ENCODE data around the gene ZBTB7C.

ZBTB7C gene

GRCh38 chr18:48037481-48038271 is 371.5 kb downstream of the ZBTB7C start:
- DNase-seq (ENCODE audit: low read depth in 3 of 3) = no peak

- no peak for DNase-seq (ENCODE audit: low read depth in 3 of 3)
These were observed 372.4 kb downstream of the ZBTB7C start for GRCh38 chr18:48036641-48037421.

- no peak for DNase-seq (ENCODE audit: low read depth in 3 of 3)
These were observed 373.0 kb downstream of the ZBTB7C start for GRCh38 chr18:48036226-48036625.

GRCh38 chr18:48035556-48035860 is 373.7 kb downstream of the ZBTB7C start:
- DNase-seq (ENCODE audit: low read depth in 3 of 3) = no peak

GRCh38 chr18:48034651-48035555 is 374.3 kb downstream of the ZBTB7C start:
- no peak for DNase-seq (ENCODE audit: low read depth in 3 of 3)

- no peak for DNase-seq (ENCODE audit: low read depth in 3 of 3)
These were observed 375.2 kb downstream of the ZBTB7C start for GRCh38 chr18:48033790-48034650.

GRCh38 chr18:48032876-48033789 is 376.1 kb downstream of the ZBTB7C start:
- no peak for DNase-seq (ENCODE audit: low read depth in 3 of 3)

GRCh38 chr18:48031641-48032040 is 377.5 kb downstream of the ZBTB7C start:
- no peak for DNase-seq (ENCODE audit: low read depth in 3 of 3)

GRCh38 chr18:48030616-48031480 is 378.3 kb downstream of the ZBTB7C start:
- DNase-seq (ENCODE audit: low read depth in 3 of 3) = no peak

GRCh38 chr18:48029296-48029986 is 379.7 kb downstream of the ZBTB7C start:
- no peak for DNase-seq (ENCODE audit: low read depth in 3 of 3)

GRCh38 chr18:48028696-48029095 is 380.5 kb downstream of the ZBTB7C start:
- DNase-seq (ENCODE audit: low read depth in 3 of 3) = no peak

- no peak for DNase-seq (ENCODE audit: low read depth in 3 of 3)
These were observed 381.1 kb downstream of the ZBTB7C start for GRCh38 chr18:48028081-48028480.

GRCh38 chr18:48027401-48027963 is 381.7 kb downstream of the ZBTB7C start:
- DNase-seq (ENCODE audit: low read depth in 3 of 3) = no peak

- DNase-seq (ENCODE audit: low read depth in 3 of 3) = no peak
These were observed 383.0 kb downstream of the ZBTB7C start for GRCh38 chr18:48026216-48026615.

GRCh38 chr18:48024881-48025660 is 384.1 kb downstream of the ZBTB7C start:
- DNase-seq (ENCODE audit: low read depth in 3 of 3) = no peak

GRCh38 chr18:48024009-48024512 is 385.1 kb downstream of the ZBTB7C start:
- DNase-seq (ENCODE audit: low read depth in 3 of 3) = no peak

GRCh38 chr18:48023334-48024008 is 385.7 kb downstream of the ZBTB7C start:
- no peak for DNase-seq (ENCODE audit: low read depth in 3 of 3)

Measured in stimulated activated CD4-positive, alpha-beta T cell treated with anti-CD3 and anti-CD28 coated beads, TNF-alpha, amount 100 ng/mL, for 4 hours (primary cell).